ENCODE results near the gene ZNF536. TPM values are rescaled to one million over a fixed set of nuclear protein-coding genes. Genes with fewer than 3 reads are reported as not detected.

ZNF536 gene
- total RNA-seq, 1 experiment from 2014 or later = 0.05 TPM

DNA sequence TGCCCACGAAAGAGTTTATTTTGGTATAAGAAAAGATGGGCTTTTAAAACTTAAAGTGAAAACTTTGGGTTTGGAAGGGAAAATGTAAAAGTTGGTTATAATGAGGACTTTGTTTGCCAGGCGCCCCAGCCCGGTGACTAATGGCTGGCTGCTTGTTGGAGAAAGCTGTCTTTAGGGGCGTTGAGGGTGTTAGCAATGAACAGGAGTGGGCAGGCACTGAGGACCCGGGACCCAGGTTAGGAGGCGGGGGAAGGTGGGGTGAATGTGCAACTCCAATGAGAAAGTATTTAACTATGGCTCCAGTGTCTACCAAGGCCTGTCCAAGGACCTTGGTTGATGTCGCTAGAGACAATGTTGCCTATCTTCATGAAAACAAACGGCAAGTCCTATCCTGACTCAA, 118.6 kb downstream of the ZNF536 start:
- in situ Hi-C loops (cut with HindIII; ENCODE audit: low pct_unique_long_range_greater_than_20kb, low sequenced_read_pairs) (no loop called here), intact Hi-C loops (cut with micrococcal nuclease; ENCODE audit: unreplicated experiment) (no loop called here)
- no peaks in the 10 kb centered on the region for H3K4me1 ChIP-seq (ENCODE audit: control insufficient read depth, insufficient read depth, low read length)
- no peak for DNase-seq (ENCODE audit: low read depth, low spot score)
- H3K9me3 ChIP-seq (ENCODE audit: control insufficient read depth, insufficient read depth, low read depth, low read length) = no peaks in the 10 kb centered on the region
- TF ChIP-seq CTCF (IDR thresholded peaks at IDR 0.05) (no peak), POLR2AphosphoS5 (IDR thresholded peaks at IDR 0.05; ENCODE audit: low read depth, low read length) (no peak), REST (IDR thresholded peaks at IDR 0.05; ENCODE audit: insufficient read depth in 1 of 2, low read depth in 2 of 2, low read length in 1 of 2) (no peak), SIN3A (IDR thresholded peaks at IDR 0.05; ENCODE audit: borderline replicate concordance, insufficient read depth, low read depth, low read length) (no peak), TCF7L2 (IDR thresholded peaks at IDR 0.05; ENCODE audit: low read depth, low read length) (no peak)
- H3K36me3 ChIP-seq (ENCODE audit: control insufficient read depth, insufficient read depth, low read length) = no peaks in the 10 kb centered on the region
- CTCF ChIA-PET = no interaction called here
- no peak for ATAC-seq
- no peak overlapping the region for H3K27ac ChIP-seq (ENCODE audit: low read length)
- H3K27me3 ChIP-seq (ENCODE audit: control insufficient read depth, insufficient read depth, low read length) = peaks cover 48% of the 10 kb centered on the region
- BruUV-seq (replicated peaks) = no TSS peak
- H3K4me3 ChIP-seq (ENCODE audit: low read depth in 2 of 2, low read length in 2 of 2) = no peak overlapping the region
- POLR2A ChIA-PET = no interaction called here

DNA sequence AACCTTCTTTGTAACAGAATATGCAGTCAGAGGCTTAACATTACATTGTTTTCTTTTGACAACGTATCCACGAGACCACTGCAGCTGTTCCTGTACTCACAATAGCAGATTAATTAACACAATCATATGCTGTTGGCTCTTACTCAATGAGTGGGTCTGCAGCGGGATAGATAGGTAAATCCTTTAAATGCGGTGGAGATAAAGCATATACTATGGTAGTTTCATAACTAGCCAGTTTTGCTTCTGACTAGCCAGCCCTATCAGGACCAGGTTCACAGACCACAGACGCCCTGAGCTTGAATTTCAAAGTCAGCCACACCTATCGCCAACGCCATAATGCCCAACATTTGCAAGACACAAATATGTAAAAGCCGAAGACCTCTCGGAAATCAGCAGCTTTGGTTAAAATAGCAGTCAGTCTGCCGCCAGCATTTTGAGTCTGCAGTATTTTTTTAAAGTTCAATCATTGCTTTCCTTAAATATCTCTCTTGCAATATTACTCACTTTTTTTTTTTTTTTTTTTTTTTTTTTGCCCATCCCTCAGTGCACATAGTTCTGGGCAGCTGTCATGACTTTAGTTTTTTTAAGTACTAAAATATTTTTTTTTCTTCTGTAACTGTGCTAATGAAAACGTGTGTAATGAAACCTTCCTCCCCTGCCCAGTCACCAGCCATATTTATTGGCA, 120.5 kb downstream of the ZNF536 start:
- Histone ChIP-seq H3K27me3 (ENCODE audit: control insufficient read depth, insufficient read depth, low read length) (peaks cover 45% of the 10 kb centered on the region), H3K9me3 (ENCODE audit: control insufficient read depth, insufficient read depth, low read depth, low read length) (no peaks in the 10 kb centered on the region), H3K4me3 (ENCODE audit: low read depth in 2 of 2, low read length in 2 of 2) (no peak overlapping the region), H3K4me1 (ENCODE audit: control insufficient read depth, insufficient read depth, low read length) (no peaks in the 10 kb centered on the region), H3K27ac (ENCODE audit: low read length) (no peak overlapping the region), H3K36me3 (ENCODE audit: control insufficient read depth, insufficient read depth, low read length) (no peaks in the 10 kb centered on the region)
- ChIA-PET CTCF (no interaction called here), POLR2A (no interaction called here)
- in situ Hi-C loops (cut with HindIII; ENCODE audit: low pct_unique_long_range_greater_than_20kb, low sequenced_read_pairs) = no loop called here
- BruUV-seq (replicated peaks) = no TSS peak
- ATAC-seq (no peak), DNase-seq (ENCODE audit: low read depth, low spot score) (no peak)
- TF ChIP-seq CTCF (IDR thresholded peaks at IDR 0.05) (no peak), TCF7L2 (IDR thresholded peaks at IDR 0.05; ENCODE audit: low read depth, low read length) (no peak), SIN3A (IDR thresholded peaks at IDR 0.05; ENCODE audit: borderline replicate concordance, insufficient read depth, low read depth, low read length) (no peak), REST (IDR thresholded peaks at IDR 0.05; ENCODE audit: insufficient read depth in 1 of 2, low read depth in 2 of 2, low read length in 1 of 2) (no peak), POLR2AphosphoS5 (IDR thresholded peaks at IDR 0.05; ENCODE audit: low read depth, low read length) (no peak)
- intact Hi-C loops (cut with micrococcal nuclease; ENCODE audit: unreplicated experiment) = no loop called here
